Hematopoietic multipotent progenitor cell treated with erythropoietin and hydrocortisone succinate and interleukin-3 and kit ligand, for 17 days (in vitro differentiated cells): ENCODE measurements around the gene CKLF.
A peak's percentile ranks its signal among the peaks of the same experiment; 100 is the strongest.
"Not testable (repeated sequence)": the region's sequence is repeated elsewhere in the genome, so short reads cannot be mapped to it uniquely, and the experiment has no call there.

Experiments
- DNase-seq: peaks from one replicate; pipeline ENCODE4 v3.0.0-alpha.2; 2015; ENCODE audit warnings: low spot score

CKLF gene

DNA sequence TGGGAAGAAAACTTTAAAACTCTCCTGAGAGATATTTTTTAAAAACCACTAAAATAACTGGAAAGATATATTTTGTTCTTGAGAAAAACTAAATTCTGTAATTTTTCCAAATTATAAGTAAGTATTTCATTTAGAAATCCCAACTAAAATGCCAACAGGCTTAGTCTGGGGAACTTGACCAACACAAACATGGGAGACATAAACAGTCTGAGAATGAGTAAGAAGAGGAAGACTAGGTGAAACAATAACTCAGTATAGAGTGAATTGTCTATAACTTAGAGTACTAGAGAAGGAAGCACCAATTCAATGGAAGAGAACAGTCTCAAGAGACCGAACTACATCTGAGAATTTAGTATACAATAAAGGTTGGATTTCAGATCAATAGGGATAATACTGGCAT lies 16.8 kb downstream of the CKLF start:
- no peak for DNase-seq

DNA sequence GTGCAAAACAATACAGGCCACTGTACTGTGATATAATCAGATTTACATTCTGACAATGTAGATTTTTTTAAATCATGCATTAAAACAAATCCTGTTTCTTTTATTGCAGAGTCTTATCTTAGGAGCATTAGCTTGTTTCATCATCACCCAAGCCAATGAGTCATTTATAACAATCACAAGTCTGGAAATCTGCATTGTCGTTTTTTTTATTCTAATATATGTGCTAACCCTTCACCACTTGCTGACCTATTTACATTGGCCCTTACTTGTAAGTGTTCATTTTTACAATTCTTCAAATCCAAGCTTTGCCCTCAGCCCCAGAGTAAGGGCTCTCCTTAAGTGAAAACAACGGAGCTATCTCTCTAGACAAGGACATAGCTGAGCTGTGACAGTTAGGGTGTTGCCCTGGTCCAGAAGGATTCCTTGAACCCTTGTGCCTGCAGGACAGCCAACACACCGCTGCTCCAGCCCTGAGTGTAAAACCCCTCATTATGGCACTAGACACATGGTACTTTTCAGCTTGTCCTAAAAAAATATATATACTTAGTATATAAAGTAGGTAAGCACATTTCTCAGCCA lies 17.5 kb downstream of the CKLF start:
- no peak for DNase-seq

DNA sequence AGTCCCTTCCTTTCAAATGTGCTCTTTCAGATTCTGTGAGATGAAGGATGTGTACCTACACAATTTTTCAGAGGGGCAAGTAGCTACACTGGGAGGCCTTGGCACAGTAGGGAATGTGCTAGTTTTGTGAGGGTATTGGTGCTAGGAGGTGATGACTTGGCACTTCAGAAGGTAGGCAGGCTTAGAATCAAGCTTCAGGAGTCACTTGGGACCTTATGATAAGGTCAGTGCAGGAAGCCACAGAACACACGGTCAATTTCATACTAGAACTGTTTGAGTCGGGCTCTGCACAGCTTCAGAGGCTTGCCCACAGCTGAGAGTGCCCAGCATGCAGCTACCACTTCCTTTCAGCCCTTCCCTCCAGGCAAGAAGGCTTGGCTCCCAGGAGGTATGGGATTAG lies 20.0 kb downstream of the CKLF start:
- peak; percentile 16 for DNase-seq

DNA sequence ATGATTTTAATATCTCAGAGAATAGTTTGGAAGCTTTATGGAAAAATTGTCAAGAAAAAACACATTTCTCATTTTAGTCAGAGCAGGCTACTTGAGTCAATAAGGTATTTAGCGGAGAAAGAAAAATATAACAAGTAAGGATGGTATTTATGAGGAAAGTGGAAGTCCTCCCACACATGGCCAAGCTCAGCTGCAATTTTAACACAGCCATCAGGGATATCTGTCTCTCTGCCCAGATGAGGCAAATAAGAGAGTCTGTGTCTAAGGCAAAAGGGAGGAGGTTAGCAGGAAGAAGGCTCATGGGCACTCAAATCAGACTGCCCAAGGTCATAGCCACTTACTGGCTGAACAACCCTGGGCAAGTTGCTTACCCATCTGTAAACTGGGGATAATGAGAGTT lies 21.7 kb downstream of the CKLF start:
- DNase-seq = no peak

DNA sequence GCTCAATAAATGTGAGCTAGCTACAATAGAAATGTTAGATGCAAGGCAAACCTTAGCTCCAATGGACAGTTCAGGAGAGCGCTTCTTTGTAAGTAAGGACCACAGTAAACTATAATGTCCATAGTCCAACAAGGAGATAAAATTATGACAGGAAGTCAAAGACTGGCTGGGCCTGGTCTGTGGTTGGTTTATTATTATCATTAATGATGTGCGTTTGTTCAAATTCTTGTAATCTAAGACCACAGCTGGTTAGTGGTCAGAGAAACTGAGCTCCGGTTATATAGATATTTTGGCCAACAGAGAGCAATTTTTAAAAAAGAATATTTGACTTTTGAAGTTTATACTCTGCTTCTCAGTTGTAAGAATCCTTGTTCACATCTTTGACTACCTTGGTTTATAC lies 22.2 kb downstream of the CKLF start:
- no peak for DNase-seq

DNA sequence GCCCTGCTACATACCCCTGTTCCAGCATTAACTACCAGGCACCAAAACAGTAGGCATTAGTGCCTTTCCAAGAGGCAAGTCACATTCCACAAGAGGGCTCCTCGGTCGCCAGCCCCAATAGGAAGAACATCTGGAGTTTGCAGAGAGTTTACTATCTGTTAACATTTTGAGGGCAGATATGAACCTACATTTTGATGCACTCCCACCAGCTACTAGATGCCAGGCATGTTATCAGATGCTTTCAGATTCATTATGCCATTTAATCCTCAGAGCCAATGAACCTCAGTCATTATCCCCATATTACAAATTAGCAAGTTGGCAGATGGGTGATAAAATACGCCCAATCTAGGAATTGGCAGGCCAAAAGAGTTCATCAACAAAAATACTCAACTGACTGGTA lies 22.7 kb downstream of the CKLF start:
- no peak for DNase-seq

DNA sequence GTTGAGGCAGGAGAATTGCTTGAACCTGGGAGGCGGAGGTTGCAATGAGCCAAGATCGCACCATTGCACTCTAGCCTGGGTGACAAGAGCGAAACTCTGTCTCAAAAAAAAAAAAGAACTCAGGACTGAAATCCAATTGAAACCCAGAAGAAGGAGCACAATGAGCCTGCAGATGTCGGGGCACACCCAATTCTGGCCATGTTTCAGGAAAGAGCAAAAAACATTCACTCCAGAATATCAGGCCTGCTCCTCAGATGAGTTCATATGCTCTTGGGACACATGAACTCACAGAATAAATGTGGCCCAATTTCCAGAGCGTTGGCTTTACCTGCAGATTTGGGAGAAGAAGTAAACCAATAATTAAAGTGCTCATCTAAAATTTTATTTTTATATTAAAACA lies 23.9 kb downstream of the CKLF start:
- DNase-seq = no peak

DNA sequence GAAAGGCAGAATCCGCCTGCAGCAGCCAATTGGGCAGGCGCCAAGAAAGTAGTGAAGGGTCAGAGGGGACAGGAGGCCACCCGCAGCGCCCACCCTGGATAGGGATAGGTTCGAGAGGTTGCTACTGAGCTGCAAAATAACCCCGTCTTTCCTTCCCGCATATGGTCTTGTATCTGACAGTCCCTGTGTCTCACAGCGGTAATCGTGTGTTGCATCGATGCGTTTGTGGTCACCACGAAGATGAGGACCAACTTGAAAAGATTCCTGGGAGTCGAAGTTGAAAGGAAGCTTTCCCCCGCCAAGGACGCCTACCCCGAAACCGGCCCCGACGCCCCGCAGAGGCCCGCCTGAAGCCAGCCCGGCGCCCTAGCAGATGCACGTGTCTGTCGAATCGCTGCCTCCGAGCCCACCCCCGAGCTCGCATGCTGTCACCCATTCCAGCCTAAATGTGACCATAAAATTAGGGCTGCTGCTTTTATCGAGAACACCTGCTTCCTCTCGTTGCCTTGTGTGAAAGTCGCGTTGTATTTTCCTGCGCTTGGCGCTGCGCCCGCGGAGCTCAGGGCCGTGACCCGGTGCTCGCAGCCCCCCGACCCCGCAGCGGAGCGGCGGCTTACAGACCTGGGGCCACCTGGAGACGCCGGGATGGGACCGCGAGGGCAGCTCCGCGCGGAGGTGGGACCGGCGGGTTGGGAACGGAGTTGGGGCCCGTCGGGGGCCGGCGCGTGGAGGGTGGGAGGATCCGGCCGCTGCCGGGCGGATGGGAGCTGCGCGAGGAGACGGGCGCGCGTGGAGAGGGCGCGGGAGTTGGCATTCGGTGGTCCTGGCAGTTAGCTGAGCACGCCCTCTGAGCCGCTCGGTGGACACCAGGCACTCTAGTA lies 26.5 kb downstream of the CKLF start, which contains the start of gene CMTM2:
Gene CMTM2 (plus strand): TSS at position 813 of the 881 bp plus-strand sequence. CDS start 145 bp downstream, outside the sequence.
- DNase-seq = no peak

DNA sequence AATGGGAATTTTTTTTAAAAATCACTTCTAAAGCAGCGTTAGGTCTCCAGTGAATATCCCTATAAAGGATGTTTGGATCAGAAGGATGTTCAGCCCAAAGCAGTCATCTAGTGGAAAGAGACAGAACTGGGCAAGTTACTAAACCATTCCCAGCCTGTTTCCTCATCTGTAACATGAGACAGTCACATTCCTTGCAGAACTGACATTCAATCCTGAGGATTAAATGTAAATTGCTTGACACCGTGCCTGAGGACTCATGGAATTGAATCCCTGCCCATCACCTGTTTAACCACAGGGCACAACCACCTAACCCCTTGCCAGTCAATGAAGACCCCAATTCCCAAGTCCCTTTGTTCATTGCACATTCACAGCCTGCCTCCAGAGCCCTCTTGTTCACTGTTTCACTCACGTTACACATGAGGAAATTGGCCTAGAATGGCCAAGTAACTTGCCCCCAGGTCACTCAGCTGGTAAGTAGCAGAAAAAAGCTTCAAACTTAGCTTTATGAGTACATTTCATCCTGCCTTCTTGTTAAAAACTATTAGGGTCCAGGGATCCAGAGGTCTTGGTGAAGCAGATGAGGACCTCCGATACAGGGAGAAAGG lies 28.3 kb downstream of the CKLF start:
- no peak for DNase-seq

DNA sequence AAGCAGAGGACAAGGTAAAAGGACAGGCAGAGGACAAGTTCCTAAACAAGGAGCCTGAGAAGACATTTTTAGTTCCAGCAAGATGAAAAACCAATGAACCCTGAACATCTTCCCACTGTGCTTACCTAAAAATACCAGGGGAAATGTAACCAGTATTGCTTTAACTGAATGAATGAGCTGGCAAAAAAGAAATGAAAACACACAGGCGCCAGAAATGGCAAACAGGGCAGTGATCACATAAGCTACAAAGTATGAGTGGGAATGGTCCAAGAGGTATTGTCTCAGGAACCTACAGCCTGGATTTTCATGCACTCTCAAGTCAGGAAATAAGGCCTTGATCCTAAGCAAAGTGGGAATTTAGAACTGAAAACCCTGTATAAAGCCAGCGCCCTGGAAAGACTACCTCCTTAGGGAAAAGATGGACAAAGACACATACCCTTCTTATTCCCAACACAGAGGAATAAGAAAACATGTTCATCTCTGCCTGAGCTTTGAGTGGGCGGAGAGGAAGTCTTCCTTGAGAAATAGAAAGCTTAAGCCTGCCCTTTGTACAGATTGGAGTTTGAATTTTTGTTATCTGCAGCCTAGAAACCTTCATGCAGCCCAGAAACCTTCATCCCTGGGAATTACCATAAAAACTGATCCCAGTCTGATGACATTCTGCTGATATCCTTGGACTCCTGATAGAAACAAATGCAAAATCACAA lies 29.0 kb downstream of the CKLF start:
- no peak for DNase-seq

DNA sequence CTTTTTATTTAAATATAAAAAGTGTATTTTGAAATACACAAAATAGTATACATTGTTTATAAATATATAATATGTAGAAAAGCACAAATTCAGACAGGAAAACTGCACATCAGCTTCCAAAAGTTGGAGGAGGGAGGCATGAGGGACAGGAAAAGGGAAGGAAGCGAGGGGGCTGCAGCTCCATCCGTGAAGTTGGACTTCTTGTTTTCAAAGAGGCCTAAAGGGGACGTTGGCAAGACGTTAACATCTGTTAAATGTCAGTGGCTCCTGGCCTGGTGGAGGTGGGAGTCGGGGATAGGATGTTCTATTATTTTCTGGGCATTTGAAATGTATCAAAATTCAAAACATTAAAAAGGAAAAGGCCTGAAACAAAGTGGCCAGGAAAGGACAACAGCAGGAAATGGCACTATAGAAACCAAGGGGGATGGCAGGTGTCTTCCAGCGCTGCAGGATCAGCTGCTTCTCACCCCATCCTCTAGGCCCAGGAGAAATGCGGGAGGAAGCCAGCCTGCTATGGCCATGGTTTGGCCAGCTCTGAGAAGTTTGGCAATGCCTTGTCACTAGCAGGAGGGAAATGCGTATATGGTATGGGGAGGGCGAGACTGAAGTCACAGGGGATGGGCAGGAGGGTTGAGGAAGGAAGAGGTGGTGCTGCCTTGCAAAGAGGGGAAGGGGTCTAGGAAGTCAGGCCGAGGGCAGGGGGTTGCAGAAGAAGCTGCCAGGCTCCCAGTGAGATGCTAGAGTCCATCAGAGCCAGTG lies 33.3 kb downstream of the CKLF start:
- no peak for DNase-seq

DNA sequence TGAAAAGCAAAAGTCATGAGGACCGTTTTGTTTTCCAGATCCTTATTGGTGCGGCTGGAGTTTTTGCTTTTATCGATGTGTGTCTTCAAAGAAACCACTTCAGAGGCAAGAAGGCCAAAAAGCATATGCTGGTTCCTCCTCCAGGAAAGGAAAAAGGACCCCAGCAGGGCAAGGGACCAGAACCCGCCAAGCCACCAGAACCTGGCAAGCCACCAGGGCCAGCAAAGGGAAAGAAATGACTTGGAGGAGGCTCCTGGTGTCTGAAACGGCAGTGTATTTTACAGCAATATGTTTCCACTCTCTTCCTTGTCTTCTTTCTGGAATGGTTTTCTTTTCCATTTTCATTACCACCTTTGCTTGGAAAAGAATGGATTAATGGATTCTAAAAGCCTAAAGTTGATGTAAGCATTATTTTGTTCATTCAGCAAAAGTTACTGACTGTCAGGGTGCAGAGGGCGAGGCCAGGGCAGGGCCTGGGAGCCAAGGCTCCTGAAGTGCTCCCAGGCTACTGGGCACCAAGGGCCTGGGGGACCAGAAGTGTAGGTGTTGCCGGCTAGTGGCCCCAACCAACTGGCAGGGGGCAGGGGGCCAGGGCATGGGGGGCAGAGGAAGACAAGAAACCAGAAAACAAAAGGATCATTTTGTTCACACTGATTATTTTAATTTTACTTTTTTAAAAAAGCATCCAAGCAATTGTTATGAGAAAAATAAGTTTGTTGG lies 35.7 kb downstream of the CKLF start:
- DNase-seq = no peak

DNA sequence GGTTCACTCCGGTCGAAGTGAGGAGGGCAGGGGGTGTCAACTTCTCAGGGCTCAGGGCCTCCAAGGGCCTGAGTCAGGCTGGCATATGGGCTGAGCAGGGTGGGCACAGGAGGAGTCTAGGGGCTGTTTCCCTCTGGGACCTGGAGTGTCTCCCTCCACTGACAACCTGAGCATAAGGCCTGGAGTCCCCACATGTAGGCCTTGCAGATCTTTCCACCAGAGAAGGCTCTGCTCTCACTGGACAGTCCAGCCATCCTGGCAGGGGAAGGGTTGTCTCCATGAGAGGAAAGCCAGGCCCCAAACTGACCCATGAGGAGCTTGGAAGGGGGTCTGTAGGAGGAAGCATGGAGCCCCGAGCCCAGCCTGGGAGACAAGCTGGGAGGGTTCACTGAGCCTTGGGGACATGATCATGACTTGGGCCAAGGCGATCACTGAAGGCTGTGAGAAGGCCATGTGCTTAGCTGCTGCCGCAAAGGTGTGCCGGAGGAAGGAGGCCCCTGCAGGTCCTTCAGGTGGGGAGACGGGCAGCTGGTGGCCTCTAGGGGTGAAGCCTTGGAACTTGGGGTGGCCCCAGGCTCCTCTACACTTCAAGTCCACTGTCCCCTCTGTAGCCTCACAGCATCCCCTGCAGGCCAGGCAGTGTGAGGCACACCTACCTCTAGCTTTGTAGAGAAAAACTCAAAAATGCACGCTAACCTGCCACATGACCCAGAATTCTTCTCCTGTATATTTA lies 36.8 kb downstream of the CKLF start:
- DNase-seq = peak; percentile 65

DNA sequence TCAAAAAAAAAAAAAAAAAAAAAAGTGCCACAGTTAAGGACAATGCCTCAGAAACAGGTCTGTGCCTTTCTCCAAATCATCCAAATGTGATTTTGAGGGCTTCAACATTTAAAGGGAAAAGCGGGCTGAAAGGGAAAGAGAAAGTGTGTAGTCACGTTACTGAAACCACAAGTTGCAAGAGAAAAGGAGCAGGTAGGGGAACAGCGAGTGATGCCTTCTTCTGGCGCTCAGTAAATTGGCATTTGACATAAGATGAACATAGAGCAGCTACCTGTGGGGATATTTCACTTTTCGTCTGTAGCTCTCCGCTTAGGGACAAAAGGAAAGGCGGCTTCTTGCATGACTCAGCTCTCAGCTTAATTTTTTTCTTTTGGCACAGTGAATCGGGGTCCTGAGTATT lies 37.9 kb downstream of the CKLF start:
- DNase-seq = no peak

DNA sequence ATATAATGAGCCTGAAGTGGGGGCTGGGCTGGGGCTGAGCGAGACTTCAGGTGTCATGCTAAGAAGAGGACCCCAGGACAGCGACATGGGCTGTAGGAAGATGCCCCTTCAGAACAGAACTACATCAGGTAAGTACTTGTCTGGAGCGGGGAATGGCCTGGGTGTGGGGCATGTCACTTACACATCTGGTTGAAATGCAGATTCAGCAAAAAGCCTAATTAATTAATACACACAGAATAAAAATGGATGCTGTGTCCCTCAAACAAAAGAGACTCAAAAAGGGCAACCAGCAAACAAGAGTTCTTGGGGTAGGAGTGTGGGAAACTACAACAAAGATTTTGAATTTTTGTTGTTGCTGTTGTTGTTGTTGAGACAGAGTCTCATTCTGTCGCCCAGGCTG lies 38.6 kb downstream of the CKLF start:
- DNase-seq = no peak

DNA sequence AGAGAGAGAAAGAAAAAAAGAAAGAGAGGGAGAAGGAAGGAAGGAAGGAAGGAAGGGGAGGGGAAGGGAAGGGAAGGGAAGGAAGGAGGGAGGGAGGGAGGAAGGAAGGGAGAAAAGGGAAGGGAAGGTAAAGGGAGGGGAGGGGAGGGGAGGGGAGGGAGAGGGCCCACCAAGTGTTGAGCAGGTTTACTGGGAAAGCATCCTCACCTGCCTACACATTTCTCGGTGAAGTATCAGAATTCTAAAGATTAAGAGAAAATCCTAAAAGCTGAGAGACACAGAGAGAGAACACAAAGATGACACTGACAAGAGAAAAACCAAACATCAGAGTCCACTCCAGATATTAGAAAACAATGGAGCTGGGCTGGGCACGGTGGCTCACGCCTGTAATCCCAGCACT lies 39.9 kb downstream of the CKLF start:
- DNase-seq = no peak

DNA sequence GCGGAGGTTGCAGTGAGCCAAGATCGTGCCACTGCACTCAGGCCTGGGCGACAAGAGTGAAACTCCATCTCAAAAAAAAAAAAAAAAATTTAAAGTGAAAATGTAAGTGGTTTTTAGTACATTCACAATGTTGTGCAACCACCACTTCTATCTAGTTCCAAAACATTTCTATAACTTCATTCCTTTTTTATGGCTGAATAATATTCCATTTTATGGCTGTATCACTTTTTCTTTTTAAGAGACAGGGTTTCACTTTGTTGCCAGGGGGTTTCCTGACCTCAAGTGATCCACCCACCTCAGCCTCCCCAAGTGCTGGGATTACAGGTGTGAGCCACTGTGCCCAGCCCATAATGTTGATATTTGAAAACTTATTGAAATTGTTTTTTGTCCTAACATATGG lies 40.4 kb downstream of the CKLF start:
- DNase-seq = no peak

DNA sequence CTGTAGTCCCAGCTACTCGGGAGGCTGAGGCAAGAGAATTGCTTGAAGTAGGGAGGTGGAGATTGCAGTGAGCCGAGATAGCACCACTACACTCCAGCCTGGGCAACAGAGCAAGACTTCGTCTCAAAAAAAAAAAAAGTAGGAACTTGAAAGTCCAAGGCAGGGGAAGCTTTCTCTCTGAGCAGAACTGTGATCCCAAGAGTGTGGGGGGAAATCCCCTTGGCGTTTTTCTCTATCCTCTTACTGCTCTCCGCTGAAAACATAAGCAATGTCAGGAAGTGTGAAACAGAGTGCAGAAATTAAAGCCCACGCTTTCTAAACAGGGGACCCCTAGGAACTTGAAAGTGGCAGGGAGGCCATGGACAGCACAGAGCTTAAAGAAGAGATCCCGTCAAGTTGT lies 42.4 kb downstream of the CKLF start:
- no peak for DNase-seq

DNA sequence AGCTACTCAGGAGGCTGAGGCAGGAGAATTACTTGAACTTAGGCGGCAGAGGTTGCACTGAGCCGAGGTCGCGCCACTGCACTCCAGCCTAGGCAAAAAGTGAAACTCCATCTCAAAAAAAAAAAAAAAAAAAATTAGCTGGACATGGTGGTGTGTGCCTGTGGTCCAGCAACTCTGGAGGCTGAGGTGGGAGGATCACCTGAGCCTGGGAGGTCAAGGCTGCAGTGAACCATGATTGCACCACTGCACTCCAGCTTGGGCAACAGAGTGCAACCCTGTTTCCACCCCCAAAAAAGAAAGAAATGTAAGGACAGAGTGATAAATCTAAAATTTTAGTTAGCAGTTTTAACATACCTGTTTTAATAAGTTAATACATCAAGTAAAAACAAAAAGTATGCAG lies 44.2 kb downstream of the CKLF start:
- not testable (repeated sequence) for DNase-seq

DNA sequence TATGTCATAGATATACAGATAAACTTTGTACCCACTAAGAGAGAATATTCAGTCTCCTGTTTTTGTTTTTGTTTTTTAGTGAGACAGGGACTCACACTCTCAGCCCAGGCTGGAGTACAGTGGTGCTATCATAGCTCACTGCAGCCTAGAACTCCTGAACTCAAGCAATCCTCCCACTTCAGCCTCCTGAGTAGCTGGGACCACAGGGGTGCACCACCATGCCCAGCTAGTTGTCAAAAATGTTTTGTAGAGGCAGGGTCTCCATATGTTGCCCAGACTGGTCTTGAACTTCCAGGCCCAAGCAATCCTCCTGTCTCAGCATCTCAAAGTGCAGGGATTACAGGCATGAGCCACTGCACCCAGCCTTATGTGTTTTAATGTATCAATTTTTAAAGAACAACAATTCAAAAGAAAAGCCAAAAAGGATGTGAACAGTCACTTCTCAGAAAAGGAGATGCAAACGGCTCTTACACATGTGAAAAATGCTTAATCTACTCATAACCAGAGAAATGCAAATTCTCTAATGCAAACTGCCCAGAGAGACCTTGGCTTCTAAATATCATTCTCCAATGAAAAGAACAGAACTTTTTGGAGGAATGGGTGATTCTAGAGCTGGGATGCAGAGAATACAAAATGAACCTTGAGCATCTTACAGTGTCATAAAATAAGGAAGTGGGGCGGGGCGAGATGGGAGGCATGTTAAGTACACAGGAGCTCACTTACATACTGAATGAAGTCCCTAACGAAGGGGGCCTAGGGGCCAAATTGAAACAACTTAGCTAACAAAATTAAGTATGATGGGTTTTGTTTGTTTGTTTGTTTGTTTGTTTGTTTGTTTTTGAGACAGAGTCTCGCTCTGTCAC lies 44.8 kb downstream of the CKLF start:
- no peak for DNase-seq
